SH-SY5Y (cell line): Measurements from ENCODE around the gene ROBO1.
A peak's percentile ranks its signal among the peaks of the same experiment; 100 is the strongest.

Experiments
- GATA2 ChIP-seq: IDR thresholded peaks from 2 replicates; pipeline ENCODE4 v1.6.1; 2011; ENCODE audit warnings: mild to moderate bottlenecking, low read depth, low read length
- GATA3 ChIP-seq: IDR thresholded peaks from 2 replicates; pipeline ENCODE4 v1.6.1; 2011; ENCODE audit warnings: low read depth, mild to moderate bottlenecking, low read length, moderate library complexity

Gene ROBO1

DNA sequence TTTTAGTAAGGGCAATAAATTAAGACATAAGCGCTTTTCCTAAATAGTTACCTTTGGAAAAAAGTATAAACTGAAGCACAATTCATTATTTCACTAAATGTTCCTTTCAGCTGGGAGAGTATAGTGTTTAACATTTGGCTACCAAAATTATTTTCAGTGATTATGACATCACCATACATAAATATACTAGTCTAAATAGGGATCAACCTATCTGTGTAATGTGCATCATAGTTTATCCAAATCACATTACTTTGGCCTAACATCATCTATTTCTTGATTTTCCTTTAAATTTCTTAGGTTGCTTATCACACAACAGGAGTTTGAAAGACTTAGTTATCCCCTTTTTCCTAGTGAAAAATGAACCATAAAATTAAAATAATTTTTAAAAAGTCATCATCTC lies 738.9 kb downstream of the ROBO1 start:
- TF ChIP-seq GATA3 (no peak), GATA2 (no peak)

DNA sequence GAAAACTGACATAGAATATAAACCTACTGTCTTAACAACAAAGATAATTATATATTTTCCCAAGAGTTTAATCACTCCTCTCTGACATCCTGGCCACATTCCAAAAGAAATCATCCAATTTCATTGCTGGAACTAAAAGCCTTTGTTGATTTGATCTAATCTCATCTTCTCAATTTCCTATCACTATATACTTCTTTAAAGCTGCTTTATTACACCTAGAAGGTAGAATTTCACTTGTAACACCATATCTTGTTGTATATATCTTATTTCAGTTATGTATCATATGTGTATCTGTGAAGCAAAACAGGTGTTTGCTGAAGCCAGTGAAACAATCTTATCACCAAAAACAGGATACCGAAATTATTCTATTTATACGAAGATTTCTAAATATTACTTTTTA lies 740.2 kb downstream of the ROBO1 start:
- TF ChIP-seq GATA2 (no peak), GATA3 (peak; percentile 17; the same call in 1 of the 2 replicates)

DNA sequence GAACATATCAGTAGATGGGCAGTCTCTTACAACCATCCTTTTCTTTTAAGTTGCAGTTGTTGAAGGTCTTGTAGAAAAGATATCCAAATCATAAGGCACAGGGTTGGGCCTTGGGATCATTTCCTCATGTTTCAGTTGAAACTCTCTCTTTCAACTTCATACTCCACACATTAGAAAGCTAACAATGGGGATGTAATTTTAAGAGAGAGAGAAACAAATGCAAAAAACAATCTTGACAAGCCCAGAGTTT lies 747.9 kb downstream of the ROBO1 start:
- TF ChIP-seq GATA2 (no peak), GATA3 (no peak)

DNA sequence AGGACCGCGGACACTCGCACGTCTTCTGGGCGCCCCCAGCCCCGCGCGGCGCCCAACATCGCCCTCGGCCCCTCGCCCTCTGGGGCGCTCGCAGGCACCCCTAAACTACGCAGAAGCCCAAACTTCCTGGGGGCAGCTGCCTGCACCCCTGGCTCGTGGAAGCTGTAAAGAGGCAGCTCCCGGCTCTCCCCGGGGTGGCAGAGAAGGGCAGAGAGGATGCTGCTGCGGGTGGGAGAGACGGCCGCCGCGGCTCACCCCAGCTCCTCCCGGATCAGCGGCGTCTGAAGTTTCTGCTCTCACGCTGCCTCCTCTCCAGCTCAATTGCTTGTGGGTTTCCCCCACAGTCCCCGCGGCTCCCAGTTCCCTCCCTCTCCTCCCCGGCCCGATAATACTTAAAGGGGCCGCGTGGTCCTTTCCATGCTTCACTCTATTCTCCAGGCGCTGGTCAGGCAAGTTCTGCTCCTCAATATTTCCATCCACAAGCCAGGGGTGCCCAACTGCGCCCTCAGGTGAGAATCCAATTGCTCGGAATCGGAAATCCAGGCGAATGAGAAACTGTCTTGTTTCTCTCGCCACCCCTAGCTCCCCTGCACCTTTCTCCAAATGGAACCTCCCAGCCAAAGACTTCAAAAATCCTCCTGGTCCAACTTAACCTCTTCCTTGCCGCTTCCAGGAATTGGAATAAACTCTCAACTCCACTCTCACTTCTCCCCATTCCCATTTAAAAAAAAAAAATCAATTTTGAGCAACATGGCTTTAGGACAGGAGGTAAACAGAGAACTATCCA lies 748.5 kb downstream of the ROBO1 start:
- peak; percentile 48 for TF ChIP-seq GATA2
- TF ChIP-seq GATA3, result no peak

DNA sequence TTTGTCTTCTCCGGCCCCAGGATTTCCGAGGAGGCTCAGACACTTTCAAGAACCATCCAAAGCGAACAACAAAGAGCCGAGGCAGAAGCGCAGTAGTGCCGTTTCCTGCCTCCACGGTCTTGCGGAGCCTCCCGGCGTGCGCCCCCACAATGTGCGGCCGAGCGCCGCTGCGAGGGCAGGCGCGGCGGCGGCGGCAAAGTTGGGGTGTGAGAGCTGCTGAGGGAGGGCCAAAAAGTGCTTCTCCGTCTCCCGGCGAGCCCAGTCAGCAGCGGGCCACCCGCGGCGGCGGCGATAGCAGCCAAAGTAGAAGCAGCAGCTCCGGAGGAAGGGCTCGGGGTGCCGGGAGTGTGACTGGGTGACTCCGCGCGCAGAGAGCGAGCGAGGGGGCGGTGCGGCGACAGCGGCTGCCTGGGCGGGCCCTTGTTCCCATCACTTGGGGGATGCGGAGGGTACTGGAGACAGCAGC lies 749.1 kb downstream of the ROBO1 start:
- TF ChIP-seq GATA2 (no peak), GATA3 (no peak)

DNA sequence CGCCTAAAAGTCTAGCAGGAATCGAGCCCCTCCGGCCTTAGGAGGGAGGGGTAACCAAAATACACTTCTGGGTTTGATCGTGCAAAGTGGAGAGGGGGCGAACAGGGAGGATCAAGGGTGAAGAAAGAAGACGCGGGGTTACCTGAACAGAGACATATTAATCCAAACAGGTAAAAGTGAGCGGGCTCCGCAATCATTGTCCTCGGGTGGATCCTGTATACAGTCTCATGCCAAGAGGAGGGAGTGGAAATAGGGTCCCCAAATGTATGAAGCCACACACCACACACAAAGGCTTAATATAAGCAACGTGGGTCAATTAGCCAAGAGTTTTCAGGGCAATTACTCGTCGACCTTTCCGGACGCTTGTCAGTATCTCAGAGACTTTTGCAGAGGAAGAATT lies 749.5 kb downstream of the ROBO1 start:
- no peak for TF ChIP-seq GATA3
- no peak for TF ChIP-seq GATA2

DNA sequence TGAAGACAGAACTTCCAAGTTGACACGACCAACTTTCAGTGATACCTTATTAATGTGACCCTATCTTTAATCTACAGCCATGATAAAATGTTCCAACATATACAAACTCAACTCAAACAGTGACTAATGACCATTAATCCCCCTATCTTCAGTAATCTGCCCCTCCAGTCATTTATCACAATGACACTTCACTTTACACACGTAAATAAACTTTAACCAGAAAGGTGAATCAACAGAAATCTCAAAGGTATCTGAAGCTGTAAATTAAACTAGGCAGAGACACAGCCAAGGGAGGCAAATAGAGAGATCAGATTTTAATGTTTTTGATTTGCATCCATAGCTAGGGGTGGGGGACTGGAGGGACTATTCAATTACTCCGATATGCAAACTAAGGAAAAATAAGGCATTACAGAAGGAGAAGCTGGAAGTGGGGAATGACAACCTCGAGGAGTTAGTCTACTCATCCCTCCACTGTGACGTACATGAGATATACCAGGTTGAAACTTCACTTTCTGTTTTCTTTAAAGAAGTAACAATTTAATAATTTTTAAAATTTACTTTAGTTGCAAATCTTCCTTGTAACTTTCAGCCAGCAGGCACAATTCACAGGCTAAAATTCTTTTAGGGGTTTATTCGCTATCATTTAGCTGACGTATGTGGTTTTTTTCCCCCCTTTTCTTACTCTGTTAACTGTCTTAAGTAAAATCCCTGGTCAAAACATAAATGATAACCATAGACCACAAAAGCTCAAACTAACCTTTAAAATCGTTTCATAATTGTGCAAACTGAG lies 751.0 kb downstream of the ROBO1 start:
- no peak for TF ChIP-seq GATA2
- 0 out of 2 replicates have a peak, but pooled peaks have one; percentile 24 for TF ChIP-seq GATA3

DNA sequence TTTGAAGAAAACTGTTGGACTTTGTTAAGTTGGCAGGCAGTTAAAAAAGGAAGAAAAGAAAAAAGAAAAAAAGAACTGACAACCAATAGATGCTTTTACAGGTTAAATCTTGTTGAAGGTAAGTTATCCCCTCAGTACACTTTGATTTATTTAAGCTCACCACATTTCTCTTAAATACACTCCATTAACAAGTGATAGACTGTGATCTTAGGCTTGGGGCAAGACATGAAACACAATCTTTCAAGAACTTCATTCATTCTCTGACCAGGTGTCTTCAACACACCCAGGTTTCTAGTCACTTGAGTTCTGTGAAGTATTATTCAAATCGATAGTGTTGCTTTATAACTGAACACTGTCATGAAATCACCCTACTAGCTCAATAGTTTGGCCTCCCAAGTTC lies 751.9 kb downstream of the ROBO1 start:
- no peak for TF ChIP-seq GATA3
- TF ChIP-seq GATA2, result no peak

DNA sequence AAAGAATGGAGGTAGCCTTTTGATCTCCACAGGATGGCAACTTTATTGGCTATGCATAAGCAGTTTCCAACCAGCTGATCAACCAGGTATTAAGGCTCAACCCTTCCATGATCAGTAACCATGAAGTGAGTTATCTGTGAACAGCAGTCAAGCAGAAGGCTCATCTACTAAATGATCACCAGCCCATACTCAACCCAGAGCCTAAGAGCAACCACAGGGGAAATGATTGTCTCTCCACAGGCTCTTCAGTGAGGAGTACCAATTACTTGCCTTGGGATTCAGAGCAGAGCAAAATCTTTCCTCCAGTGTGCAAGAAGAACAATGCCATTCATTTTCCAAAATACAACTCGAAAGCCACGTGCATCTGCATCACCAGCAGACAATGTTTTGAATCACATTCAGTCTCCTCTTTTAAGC lies 754.8 kb downstream of the ROBO1 start:
- TF ChIP-seq GATA3 (no peak), GATA2 (no peak)

DNA sequence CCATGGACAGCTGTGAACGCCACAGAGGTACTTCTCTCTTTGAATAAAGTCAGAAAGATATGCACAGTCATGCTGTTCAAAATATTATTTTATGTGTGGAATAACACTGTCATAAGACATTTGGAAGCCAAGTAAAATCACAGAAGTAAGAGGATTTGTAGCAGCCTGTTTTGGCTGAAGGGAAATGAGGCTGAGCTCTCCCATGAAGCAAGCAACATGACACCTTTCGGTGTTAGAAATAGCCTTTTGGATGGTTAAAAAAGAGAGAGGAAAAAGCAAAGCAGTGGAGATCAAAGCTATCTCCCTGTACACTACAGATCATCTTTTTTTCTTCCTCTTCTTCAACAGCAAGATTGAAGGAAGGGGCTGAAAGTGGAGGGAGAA lies 755.3 kb downstream of the ROBO1 start:
- TF ChIP-seq GATA2 (no peak), GATA3 (no peak)

DNA sequence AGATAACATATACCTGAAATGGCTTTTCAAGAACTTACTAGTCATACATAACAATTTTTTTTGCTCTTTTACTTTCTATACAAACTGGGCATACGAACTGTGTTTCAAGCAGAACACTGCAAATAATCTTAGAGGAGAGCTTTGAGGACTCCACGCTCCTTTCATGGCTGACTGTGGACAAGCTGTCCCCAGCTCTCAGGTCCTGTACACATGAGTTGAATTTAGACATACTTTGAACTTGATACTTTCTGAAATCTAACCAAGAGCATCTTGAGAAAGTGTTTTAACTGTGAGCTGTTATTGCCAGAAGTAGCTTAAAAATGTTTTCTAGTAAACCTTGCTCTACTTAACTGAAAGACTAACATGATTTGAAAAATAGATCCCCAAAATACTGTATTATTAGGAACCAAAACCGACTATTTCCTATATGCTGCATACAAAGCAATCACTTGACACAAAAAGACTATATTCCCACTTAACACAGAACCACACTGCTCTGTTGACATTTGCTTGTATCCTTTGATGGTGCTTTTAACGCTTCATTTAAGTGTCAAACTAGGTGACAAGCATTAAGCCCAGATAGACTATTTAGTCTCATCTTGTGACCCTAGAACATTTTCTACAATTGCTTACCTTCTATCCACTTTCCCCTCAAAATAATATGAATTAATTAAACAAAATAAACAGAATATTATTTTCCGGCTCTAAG lies 755.8 kb downstream of the ROBO1 start:
- TF ChIP-seq GATA2 (no peak), GATA3 (no peak)

DNA sequence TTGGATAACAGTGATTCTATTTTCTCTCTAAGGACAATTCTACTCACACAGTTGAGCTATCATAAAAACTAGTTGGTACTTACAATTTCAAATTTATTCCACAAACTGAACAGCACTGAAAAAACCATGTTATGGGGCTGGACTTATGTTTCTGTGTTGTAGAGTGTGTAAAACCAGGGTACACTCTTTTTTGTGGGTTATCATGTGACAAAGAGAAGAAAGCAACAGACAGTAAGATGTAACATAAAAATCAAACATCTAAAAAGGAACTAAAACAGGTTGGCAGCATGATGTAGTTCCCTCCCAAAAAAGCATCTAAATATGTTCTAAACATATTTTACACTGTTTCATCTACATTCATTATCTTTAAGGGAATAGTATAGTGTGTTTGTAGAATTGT lies 757.9 kb downstream of the ROBO1 start:
- TF ChIP-seq GATA2 (no peak), GATA3 (no peak)

DNA sequence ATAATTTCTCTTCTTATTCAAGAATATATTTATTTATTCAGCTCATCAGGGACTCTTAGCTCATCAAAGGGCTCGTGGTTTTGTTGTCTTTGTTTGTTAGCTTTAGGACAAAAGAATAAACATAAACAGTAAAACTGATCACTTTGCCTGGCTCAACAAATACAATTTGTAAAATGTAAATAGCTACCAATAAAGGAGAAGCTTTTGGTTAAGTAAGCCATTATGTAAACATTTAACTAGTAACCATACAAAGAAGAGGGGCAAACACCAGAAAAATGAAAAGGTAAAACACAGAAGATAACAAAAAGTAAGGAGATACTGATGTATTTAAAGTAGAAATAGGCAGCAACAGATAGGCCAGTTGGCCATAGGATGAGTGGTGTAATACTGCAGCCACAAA lies 761.7 kb downstream of the ROBO1 start:
- TF ChIP-seq GATA3, result no peak
- TF ChIP-seq GATA2, result no peak

DNA sequence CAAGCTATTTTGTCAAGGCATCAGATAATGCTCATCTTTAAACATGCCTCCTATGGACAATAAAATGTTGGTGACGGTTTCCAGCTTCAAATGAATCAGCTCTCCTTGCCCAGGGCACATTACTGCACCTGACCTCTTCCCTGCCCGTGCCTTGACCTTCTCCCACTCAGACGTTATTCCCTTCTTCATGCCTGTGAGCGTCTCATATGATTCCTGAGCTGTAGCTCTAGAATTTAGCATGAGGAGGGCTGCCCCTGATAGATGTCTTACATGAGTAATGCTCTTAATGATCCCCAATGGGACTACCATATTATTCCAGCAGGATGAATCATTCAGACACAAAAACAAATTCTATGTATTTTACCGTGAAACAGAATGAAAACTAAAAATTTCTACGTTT lies 762.7 kb downstream of the ROBO1 start:
- TF ChIP-seq GATA3 (no peak), GATA2 (no peak)

DNA sequence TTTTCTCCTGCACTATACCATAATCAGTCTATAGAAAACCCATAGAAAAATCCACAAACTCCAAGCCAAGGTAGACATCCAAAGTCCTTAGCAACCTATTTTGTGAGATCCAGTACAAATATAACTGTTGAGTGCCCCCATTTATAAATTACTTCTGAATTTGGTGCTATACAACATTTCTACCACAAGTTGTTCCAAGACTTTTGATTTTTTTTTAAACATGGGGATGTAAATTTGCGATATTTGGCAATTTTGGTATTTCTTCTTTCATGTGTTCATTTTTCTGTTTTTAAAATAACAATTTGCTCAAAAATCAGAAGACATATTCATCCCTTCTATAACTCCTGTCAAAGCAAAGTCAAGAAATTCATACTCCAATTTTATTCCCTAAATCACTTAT lies 763.8 kb downstream of the ROBO1 start:
- TF ChIP-seq GATA2, result no peak
- TF ChIP-seq GATA3, result no peak
